Activated CD4-positive, alpha-beta memory T cell treated with anti-CD3 and anti-CD28 coated beads, Interleukin-2, amount 10 ng/mL, durations not matched to agents 7 days and 5 days (primary cell): Measurements from ENCODE around the gene PANK4. TPM values are rescaled to one million over a fixed set of nuclear protein-coding genes. Genes with fewer than 3 reads are reported as not detected.

ENCODE experiments used
- CTCF ChIA-PET: fragments of 350-600 bp; sonication (Branson Sonifier 250); formaldehyde crosslinking; loops from one replicate; lab custom pipeline; 2021; ENCODE audit warnings: antibody characterized with exemption, inconsistent platforms; lab: Charles Lee
- POLR2A ChIA-PET: fragments of 350-600 bp; sonication (Branson Sonifier 250); formaldehyde crosslinking; loops from one replicate; lab custom pipeline; 2021; ENCODE audit warnings: antibody characterized with exemption; lab: Charles Lee
- DNase-seq: peaks from one replicate; pipeline ENCODE4 v3.0.0-alpha.2; 2020
- H3K27ac Mint-ChIP-seq: one replicate; pipeline ENCODE4 v1.8.0; 2021; ENCODE audit warnings: mild to moderate bottlenecking, mixed read lengths
- H3K27me3 Mint-ChIP-seq: one replicate; pipeline ENCODE4 v1.8.0; 2021; ENCODE audit warnings: mixed read lengths
- H3K36me3 Mint-ChIP-seq: one replicate; pipeline ENCODE4 v1.8.0; 2021; ENCODE audit warnings: low read depth, mixed read lengths
- H3K4me1 Mint-ChIP-seq: one replicate; pipeline ENCODE4 v1.8.0; 2021; ENCODE audit warnings: mixed read lengths
- H3K4me3 Mint-ChIP-seq: one replicate; pipeline ENCODE4 v1.8.0; 2021; ENCODE audit warnings: mild to moderate bottlenecking, mixed read lengths
- H3K9me3 Mint-ChIP-seq: one replicate; pipeline ENCODE4 v1.8.0; 2021; ENCODE audit warnings: mixed read lengths
- total RNA-seq, 2 experiments: library from RNA; stranded (reverse); gene quantifications; one replicate each; pipeline ENCODE4 v1.2.3, GENCODE V29; 2021

Gene PANK4
- total RNA-seq, 2 experiments from 2014 or later = 71.7 to 72.6 TPM

DNA sequence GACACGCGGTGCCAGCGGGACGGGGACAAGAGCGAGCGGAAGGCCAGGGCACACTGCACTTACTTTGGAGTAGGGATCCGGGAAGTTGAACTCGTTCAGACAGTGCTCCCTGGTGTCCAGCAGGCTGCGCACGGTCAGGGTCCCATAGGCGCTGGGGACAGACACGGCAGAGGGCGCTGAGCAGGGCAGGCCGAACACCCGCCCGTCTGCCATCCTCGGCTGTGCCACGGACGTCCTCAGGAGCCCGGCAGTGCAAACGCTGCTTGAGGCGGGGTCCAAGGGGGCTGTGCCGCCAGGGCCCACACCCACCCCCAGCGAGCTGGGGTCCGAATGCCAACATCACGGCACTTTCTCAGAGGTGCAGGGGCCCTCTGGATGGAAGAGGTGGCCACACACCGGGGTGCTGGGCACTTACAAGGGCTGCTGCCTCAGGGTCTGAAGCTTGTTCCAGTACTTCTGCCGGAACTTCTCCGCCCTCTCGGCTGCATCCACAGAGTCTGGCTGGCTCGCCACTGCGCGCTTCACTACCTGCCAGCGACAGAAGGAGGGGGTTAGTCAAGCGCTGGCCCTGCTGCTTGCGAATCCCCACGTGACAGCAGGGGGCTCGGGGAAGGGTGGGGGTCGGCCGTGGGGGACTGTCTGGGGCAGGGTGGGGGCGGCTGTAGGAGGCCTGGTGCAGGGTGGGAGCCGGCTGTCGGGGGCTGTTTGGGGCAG, 12.3 kb downstream of the PANK4 start:
- H3K4me1 Mint-ChIP-seq = no peaks in the 10 kb centered on the region
- H3K4me3 Mint-ChIP-seq = no peak overlapping the region
- DNase-seq = no peak
- peaks cover 43% of the 10 kb centered on the region for H3K36me3 Mint-ChIP-seq
- ChIA-PET CTCF (no interaction called here), POLR2A (interaction anchor here (1.2 kb wide), 1 partner anchor 13 kb away, joined by 3 read pairs; no protein-coding TSS in a partner anchor)
- H3K27ac Mint-ChIP-seq = no peak overlapping the region
- H3K9me3 Mint-ChIP-seq = no peaks in the 10 kb centered on the region
- no peaks in the 10 kb centered on the region for H3K27me3 Mint-ChIP-seq

DNA sequence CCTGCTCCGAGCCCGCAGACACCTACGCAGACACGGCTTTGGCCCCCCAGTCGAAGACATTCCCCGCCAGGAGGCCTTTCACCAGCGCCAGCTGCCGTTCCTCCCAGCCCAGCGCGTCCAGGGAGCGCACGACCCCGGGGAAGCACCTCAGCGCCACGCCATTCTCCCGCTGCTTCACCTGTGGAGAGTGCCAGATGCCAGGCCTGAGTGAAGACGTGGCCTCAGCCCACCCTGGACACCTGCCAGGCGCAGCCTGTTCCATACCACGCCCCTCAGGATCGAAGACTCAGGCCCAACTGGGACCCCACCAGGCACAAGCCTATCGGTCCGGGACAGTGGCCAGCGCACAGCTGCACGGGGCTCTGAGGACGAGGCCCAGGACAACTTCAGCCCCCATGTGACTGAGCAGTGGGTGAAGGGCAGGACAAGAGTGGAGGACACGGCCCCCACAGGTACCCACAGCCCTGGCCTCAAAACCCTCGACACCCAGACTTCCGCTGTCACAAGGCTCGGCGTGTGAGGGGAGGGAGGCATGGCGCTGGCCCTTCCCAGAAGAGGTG, 13.5 kb downstream of the PANK4 start:
- no peak for DNase-seq
- ChIA-PET CTCF (no interaction called here), POLR2A (no interaction called here)
- H3K36me3 Mint-ChIP-seq = peaks cover 44% of the 10 kb centered on the region
- no peak overlapping the region for H3K4me3 Mint-ChIP-seq
- no peaks in the 10 kb centered on the region for H3K27me3 Mint-ChIP-seq
- no peak overlapping the region for H3K27ac Mint-ChIP-seq
- no peaks in the 10 kb centered on the region for H3K9me3 Mint-ChIP-seq
- no peaks in the 10 kb centered on the region for H3K4me1 Mint-ChIP-seq

DNA sequence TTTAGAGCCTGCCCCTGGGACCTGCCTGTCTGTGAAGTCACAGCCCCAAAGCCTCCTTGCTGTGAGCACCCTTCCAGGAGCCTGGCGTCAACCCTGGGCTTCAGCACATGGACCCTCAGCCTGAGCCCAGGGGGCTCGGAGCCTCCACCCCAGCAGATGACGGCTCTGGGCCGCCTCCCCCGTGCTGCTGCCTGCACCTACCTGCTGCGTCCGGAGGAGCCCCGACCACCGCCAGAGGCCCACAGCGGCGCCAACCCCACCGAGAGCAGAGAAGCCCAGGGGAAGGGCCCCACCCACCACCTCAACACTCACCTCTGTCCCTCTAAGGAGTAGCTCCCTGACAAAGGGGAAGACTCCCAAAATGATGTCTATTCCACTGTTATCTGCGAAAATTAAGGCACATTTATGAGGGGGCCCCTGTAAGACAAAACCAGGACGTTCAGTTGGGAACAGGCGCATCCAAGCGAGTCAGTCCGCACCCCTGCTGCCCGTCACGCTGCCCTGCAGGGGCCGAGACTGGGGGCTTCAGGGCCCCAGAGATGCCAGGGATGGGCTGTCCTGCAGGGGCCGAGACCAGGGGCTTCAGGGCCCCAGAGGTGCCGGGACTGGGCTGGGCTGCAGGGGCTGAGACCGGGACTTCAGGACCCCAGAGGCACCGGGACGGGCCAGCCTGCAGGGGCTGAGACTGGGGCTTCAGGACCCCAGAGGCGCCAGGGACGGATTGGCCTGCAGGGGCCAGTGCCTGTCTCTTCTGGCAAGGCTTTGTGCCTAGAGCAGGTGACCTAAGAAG, 15.8 kb downstream of the PANK4 start:
- H3K4me3 Mint-ChIP-seq = no peak overlapping the region
- no peak overlapping the region for H3K27ac Mint-ChIP-seq
- no peaks in the 10 kb centered on the region for H3K27me3 Mint-ChIP-seq
- ChIA-PET CTCF (no interaction called here), POLR2A (interaction anchor here (1.2 kb wide), 1 partner anchor 11 kb away, joined by 3 read pairs; no protein-coding TSS in a partner anchor)
- H3K4me1 Mint-ChIP-seq = no peaks in the 10 kb centered on the region
- H3K9me3 Mint-ChIP-seq = no peaks in the 10 kb centered on the region
- peaks cover 29% of the 10 kb centered on the region for H3K36me3 Mint-ChIP-seq
- DNase-seq = no peak

DNA sequence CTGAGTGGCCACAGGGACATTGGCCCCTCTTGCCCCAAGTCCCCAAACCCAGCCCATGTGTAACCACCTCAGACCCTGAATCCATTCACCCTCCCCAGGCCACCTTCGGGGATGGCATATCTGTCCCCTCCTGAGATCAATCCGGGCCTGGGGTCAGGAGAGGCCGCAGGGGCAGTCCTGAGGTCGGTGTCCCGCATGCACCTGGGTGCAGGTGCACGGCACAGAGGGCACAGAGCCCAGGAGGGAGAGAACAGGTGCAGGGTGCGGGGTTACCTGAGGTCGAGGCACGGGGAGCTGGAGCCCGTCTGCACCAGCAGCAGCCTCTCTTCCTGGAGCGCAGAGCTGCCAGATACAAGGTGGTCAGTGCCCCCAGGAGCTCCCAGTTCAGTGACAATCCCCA, 16.8 kb downstream of the PANK4 start:
- Mint-ChIP-seq H3K27ac (no peak overlapping the region), H3K4me1 (no peaks in the 10 kb centered on the region), H3K9me3 (no peaks in the 10 kb centered on the region), H3K4me3 (no peak overlapping the region), H3K36me3 (peaks cover 25% of the 10 kb centered on the region), H3K27me3 (no peaks in the 10 kb centered on the region)
- CTCF ChIA-PET = no interaction called here
- no peak for DNase-seq
- POLR2A ChIA-PET = interaction anchor here (1.0 to 1.2 kb wide), 2 partner anchors 10 to 15 kb away, joined by 3 read pairs; no protein-coding TSS in a partner anchor

DNA sequence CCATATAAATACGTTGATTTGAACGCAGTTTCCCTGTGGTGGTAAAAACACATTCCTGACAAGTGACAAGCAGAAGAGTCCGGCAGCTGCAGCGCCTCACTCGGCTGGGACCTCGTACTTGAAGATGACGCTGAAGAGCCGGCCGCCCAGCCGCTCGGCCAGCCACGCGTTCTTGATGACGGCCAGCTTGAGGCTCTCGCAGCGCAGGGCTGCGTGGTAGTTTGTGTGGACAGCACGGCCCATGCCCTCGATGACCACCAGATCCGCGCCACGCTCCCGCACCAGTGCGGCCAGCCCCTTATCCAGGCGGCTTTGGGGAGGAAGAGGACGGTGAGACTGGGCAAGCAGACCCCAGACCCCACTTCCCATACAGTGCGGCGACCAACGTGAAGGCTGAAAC, 17.6 kb downstream of the PANK4 start:
- H3K27me3 Mint-ChIP-seq = no peaks in the 10 kb centered on the region
- CTCF ChIA-PET = no interaction called here
- no peak overlapping the region for H3K27ac Mint-ChIP-seq

DNA sequence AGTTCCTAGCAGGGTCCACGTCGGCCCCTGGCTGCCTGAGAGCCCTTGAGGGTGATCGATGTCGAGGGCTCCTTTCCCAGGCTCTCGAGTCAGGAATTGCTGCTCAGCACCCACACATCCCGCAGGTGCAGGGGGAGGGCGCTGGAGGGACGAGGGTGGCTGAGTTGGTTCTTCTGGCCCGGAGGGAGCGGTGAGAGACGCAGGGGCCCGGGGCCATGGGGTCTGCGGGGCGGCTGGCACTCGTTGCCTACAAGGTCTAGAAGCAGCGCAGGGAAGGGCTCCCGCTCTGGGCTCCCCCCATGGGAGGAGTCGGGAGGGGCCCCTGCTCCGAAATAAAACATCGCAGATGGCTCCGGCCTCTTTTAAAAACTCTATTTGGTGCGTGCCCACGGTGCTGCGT, 18.2 kb downstream of the PANK4 start:
- DNase-seq = no peak
- Mint-ChIP-seq H3K9me3 (no peaks in the 10 kb centered on the region), H3K4me3 (no peak overlapping the region), H3K36me3 (peaks cover 21% of the 10 kb centered on the region), H3K27me3 (no peaks in the 10 kb centered on the region), H3K27ac (no peak overlapping the region), H3K4me1 (no peaks in the 10 kb centered on the region)
- ChIA-PET POLR2A (no interaction called here), CTCF (no interaction called here)

More for the DNA sequence above, 17.6 kb downstream of the PANK4 start:
- DNase-seq = no peak
- POLR2A ChIA-PET = interaction anchor here (1.0 kb wide), 1 partner anchor 15 kb away, joined by 3 read pairs; no protein-coding TSS in a partner anchor
- Mint-ChIP-seq H3K4me3 (no peak overlapping the region), H3K9me3 (no peaks in the 10 kb centered on the region), H3K4me1 (no peaks in the 10 kb centered on the region), H3K36me3 (peaks cover 24% of the 10 kb centered on the region)

DNA sequence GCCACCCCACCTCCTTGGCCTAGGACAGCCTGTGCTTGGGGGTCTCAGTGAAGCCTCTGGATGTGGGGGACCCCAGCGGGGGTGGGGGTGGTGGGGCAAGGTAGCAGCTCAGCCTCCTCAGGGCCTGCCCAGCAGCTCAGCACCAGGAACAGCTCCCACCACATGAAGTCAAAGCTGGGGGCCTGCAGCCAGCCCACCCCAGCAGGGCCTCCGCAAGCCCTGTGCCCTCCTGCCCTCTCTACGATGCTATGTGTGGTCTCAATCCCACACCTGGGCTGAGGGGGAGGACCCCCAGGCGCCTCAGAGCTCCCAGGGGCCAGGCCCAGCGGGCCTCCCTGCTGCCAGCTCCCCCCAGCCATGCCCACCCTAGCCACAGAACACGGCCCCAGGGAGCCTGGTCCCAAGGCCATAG, 18.6 kb downstream of the PANK4 start:
- no peak overlapping the region for H3K4me3 Mint-ChIP-seq

DNA sequence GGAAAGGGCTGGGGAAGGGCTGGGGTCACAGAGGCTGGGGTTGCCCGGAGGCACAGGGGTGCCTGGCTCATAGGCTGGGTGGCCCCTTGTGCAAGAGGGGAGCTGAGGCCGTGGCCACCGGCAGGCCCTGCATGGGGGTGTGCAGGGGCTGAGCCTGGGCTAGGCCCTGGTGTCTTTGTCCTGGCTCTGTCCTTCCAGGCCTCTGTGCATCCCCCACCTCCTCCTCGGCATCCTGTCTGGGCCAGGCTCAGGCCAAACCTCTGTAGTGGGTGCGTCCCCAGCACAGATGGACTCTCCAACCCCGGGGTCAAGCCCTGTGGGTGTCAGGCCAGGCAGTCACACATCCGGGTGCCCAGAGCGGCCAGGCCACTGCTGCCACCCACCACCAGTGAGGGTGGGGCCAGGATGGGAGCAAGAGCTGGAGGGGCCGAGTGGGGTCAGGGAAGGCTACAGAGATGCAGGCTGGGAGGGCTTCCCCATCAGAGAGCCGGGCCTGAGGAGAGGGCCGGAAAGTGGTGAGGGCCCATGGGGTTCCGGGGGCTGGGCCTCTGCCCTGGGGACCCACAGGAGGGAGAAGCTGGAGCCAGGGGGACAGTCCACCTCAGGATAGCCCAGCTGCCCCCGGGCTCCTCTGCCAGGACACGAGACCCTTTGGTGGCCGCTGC, 19.4 kb downstream of the PANK4 start:
- ChIA-PET POLR2A (interaction anchor here (0.7 to 1.6 kb wide), 6 partner anchors 9 to 115 kb away, joined by 3 to 8 read pairs (median 4); partner anchors contain the start of genes MORN1 and RER1), CTCF (no interaction called here)
- no peak overlapping the region for H3K4me3 Mint-ChIP-seq
- H3K36me3 Mint-ChIP-seq = peaks cover 21% of the 10 kb centered on the region
- no peaks in the 10 kb centered on the region for H3K4me1 Mint-ChIP-seq
- DNase-seq = no peak
- H3K27ac Mint-ChIP-seq = no peak overlapping the region
- H3K27me3 Mint-ChIP-seq = no peaks in the 10 kb centered on the region
- no peaks in the 10 kb centered on the region for H3K9me3 Mint-ChIP-seq

More for the DNA sequence above, 18.6 kb downstream of the PANK4 start:
- no peak for DNase-seq
- no peaks in the 10 kb centered on the region for H3K4me1 Mint-ChIP-seq
- no peaks in the 10 kb centered on the region for H3K27me3 Mint-ChIP-seq
- H3K36me3 Mint-ChIP-seq = peaks cover 21% of the 10 kb centered on the region
- CTCF ChIA-PET = no interaction called here
- H3K27ac Mint-ChIP-seq = no peak overlapping the region
- no peaks in the 10 kb centered on the region for H3K9me3 Mint-ChIP-seq
- POLR2A ChIA-PET = interaction anchor here (0.8 to 1.6 kb wide), 3 partner anchors 9 to 40 kb away, joined by 3 to 8 read pairs (median 4); no protein-coding TSS in a partner anchor

DNA sequence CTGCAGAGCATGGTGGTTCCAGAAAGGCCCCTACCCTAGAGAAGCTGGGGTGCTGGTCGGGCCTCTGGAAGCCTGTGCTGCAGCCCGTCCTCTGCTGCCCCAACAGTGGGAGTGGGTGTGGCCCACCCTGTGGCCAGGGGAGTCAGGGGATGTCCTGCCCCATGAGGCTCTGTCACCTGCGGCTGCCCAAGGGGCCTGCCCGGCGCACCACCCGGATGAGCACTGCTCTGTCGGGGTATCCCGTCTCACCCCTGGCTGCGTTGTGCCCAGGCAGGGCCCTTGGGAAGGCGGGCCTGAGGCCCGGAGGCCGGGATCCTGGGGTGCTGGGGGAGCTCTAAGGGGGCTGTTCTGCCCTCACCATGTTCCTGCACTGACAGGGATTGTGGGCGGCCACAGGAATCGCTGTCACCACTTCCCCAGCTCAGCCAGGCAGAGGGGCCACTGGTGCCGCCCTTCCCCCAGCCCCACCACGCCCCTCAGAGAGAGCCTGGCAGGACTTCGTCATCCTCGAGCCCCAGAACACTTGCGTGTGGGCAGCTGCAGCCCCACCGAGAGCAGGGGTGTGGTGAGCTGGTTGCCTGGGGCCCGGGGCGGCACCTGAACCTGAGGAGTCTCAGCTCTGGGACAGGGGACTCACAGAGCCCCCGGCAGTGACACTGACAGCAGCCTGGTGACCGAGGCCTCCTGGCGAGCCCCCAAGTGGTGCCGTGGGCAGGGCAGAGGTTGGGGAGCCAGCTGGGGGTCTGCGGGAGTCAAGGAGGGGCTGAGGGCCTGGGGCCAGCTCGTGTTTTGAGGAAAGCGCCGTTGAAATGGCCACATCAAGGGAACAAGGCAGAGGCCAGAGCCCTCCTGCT, 20.2 kb downstream of the PANK4 start:
- Mint-ChIP-seq H3K9me3 (no peaks in the 10 kb centered on the region), H3K36me3 (peaks cover 16% of the 10 kb centered on the region), H3K4me1 (no peaks in the 10 kb centered on the region), H3K4me3 (no peak overlapping the region), H3K27me3 (no peaks in the 10 kb centered on the region), H3K27ac (no peak overlapping the region)
- POLR2A ChIA-PET = interaction anchor here (0.7 to 1.6 kb wide), 6 partner anchors 9 to 115 kb away, joined by 3 to 8 read pairs (median 3); partner anchors contain the start of genes MORN1 and RER1
- CTCF ChIA-PET = no interaction called here
- no peak for DNase-seq

DNA sequence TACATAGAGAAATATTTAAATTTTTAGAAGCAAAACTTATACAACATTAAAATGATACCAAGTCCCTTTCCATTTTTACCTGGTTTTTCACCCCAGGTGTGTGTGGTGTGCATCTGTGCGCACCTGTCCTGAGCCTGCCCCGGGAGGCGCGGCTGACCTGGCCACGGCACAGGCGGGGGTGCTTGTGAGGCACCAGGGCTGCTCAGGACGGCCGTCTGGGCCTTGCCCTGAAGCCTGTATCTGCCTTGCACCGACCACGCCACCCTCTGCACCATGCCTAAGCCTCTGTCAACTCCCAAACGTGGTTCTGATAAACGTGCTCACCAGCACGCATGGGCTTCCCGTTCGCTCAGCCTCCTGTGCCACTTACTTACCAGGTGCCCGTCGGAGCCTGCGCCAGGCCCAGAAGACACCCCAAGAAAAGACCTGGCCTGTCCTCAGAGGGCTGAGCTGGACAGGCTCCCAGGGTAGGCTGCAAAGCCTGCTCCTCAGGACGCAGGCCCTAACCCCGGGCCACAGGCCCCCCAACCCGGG, 20.9 kb downstream of the PANK4 start:
- POLR2A ChIA-PET = interaction anchor here (1.2 kb wide), 1 partner anchor 19 kb away, joined by 5 read pairs; no protein-coding TSS in a partner anchor
- Mint-ChIP-seq H3K4me1 (peaks cover 2% of the 10 kb centered on the region), H3K9me3 (no peaks in the 10 kb centered on the region), H3K4me3 (no peak overlapping the region), H3K27ac (no peak overlapping the region), H3K36me3 (peaks cover 16% of the 10 kb centered on the region), H3K27me3 (no peaks in the 10 kb centered on the region)
- no peak for DNase-seq
- CTCF ChIA-PET = no interaction called here

DNA sequence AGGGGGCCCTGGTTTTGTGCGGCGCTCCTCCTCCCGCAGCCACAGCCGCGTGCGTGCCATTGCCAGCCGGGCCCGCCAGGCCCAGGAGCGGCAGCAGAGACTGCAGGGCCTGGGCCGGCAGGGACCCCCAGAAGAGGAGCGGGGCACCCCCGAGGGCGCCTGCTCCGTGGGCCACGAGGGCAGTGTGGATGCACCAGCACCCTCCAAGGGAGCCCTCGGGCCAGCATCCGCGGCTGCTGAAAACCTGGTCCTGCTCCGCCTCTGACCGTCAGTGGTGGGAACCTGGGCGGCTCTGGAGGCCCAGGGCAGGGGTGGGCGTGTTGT, 21.5 kb downstream of the PANK4 start:
- peaks cover 8% of the 10 kb centered on the region for H3K4me1 Mint-ChIP-seq
- POLR2A ChIA-PET = no interaction called here

More for the DNA sequence above, 21.5 kb downstream of the PANK4 start:
- H3K4me3 Mint-ChIP-seq = no peak overlapping the region
- peaks cover 16% of the 10 kb centered on the region for H3K36me3 Mint-ChIP-seq
- no peaks in the 10 kb centered on the region for H3K27me3 Mint-ChIP-seq
- DNase-seq = no peak
- no peak overlapping the region for H3K27ac Mint-ChIP-seq
- CTCF ChIA-PET = no interaction called here
- H3K9me3 Mint-ChIP-seq = no peaks in the 10 kb centered on the region
